Head of caudate nucleus (tissue), 42 donors: Measurements from ENCODE around the gene ZFX.

Experiments
- DNase-seq, 42 donors: peaks; one replicate each; pipeline versions ENCODE4 v3.0.0 to v3.0.0-alpha.2; 2020 to 2021; ENCODE audit warnings: mixed read lengths in 7 of 42
- intact Hi-C: fragments of 100-400 bp; cut with DNase I; formaldehyde crosslinking; loops from one replicate; pipeline ENCODE4 v1.15.0; 2022

Gene ZFX

GRCh38 chrX:24225265-24225664, 75.7 kb downstream of the ZFX start:
- DNase-seq = no peak
- intact Hi-C loops = no loop called here

DNA sequence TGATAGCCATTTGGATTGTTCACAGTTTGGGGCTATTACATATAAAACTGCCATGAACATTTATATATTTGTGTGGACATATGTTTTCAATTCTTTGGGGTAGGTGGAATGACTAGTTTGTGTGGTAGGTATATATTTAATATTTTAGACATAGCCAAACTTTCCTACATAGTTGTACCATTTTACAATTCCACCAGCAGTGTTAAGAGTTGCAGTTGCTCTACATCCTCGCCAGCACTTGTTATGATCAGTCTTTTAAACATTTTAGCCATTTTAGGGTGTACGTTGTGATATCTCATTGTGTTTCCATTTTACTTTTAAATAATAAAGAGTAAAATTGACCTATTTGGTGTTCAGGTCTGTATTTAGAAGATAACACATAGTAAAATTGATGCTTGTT, 76.6 kb downstream of the ZFX start:
- intact Hi-C loops = no loop called here
- no peak for DNase-seq

DNA sequence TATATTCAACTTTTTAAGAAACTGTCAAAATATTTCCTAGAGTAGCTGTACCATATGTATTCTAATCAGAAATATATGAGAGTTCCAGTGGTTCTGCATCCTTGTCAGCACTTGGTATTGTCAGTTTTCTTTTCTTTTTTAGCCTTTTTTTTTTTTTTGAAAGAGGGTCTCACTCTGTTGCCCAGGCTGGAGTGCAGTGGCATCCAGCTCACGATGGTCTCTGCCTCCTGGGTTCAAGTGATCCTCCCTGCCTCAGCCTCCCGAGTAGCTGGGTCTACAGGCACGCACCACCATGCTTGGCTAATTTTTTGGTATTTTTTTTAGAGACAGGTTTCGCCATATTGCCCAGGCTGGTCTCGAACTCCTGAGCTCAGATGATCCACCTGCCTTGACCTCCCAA, 79.1 kb downstream of the ZFX start:
- intact Hi-C loops = no loop called here
- DNase-seq = no peak

DNA sequence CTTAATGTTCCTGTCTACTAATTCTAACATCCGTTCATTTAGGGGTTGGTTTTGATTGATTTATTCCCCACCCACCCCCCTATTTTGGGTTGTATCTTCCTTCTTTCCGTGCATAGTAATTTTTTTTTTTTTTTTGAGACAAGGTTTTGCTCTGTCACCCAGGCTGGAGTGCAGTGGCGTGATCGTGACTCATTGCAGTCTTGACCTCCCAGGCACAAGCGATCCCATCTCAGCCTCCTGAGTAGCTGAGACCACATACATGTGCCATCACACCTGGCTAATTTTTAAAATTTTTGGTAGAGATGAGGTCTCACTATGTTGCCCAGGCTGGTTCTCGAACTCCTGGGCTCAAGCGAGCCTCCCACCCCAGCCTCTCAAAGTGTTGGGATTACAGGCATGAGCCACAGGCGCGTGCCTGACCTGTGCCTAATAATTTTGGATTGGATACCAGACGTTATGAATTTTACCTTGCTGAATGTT, 79.9 kb downstream of the ZFX start:
- intact Hi-C loops = no loop called here
- DNase-seq = no peak

- intact Hi-C loops = loop anchor here (10.0 kb wide), 1 partner anchor 75 kb away; no protein-coding TSS in a partner anchor
- DNase-seq = no peak
Observed at GRCh38 chrX:24229976-24230375, 80.4 kb downstream of the ZFX start.

GRCh38 chrX:24231131-24231540, 81.6 kb downstream of the ZFX start:
- DNase-seq = peak in 10 of 42 donors; percentile 8 to 54 (median 26)
- intact Hi-C loops = loop anchor here (10.0 kb wide), 1 partner anchor 76 kb away; no protein-coding TSS in a partner anchor

DNA sequence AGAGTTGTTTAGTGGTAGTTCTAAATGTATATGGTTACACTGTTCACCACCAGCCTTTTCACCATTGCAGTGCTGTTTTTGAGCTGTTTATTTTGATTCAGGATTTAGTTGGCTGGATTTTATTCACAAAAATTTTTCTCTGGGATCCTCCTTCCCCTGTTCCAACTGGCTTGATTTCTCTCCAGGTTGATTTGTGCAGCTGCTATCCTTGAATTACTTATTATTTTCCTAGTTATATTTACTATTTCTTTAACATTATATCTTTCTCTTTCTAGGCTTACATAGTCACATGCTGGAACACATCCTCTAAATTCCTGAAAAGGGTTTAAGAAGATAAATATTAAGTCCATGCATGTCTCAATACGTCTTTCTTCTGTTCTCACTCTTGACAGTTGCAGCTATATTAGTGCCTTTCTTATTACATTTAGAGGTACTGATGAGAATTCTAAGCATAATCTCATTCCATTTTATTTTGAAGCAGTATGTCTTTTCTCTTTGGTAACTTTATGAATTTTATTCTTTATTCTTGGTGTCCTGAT, 82.2 kb downstream of the ZFX start:
- DNase-seq = no peak
- intact Hi-C loops = loop anchor here (10.0 kb wide), 1 partner anchor 77 kb away; no protein-coding TSS in a partner anchor

- intact Hi-C loops = loop anchor here (10.0 kb wide), 1 partner anchor 78 kb away; no protein-coding TSS in a partner anchor
- DNase-seq = no peak
Observed at GRCh38 chrX:24232796-24233195, 83.3 kb downstream of the ZFX start.

GRCh38 chrX:24235084-24235710, 85.7 kb downstream of the ZFX start:
- no peak for DNase-seq
- intact Hi-C loops = loop anchor here (10.0 kb wide), 1 partner anchor 80 kb away; no protein-coding TSS in a partner anchor

DNA sequence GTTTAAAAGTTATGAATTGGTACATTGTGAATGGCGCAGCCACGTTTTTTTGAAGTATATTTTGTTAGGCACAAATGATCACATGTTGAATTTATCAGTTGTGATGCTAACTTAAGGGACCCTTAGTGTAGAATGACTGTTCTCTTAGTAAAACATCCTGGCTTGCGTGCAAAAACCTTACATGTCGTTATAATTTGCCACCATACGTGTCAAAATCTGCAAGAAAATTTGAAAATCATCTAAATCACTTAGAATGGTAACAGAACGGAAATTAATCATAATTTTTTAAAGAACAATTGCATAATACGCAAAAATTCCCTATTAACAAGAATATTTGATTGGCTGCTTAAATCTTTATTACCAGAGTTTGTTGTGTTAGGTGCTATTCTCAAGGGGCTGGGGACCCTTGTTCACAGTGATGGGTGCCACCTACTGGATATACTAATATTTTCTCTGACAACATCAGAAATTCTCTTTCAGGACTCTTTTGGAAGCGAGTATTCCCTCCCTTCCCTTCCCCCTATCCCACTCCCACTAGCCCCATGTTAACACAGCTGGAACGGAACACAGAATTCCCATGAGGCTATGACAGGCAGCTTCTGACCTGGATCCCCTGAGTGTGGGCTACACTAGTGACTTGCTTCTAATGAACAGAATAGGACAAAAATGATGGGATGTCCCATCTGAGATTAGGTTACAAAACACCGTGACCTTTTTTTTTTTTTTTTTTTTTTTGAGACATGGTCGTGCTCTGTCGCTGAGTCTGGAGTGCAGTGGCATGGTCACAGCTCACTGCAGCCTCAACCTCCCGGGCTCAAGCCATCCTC, 92.5 kb downstream of the ZFX start:
- intact Hi-C loops = no loop called here
- DNase-seq = peak in 11 of 42 donors; percentile 3 to 43 (median 19)

DNA sequence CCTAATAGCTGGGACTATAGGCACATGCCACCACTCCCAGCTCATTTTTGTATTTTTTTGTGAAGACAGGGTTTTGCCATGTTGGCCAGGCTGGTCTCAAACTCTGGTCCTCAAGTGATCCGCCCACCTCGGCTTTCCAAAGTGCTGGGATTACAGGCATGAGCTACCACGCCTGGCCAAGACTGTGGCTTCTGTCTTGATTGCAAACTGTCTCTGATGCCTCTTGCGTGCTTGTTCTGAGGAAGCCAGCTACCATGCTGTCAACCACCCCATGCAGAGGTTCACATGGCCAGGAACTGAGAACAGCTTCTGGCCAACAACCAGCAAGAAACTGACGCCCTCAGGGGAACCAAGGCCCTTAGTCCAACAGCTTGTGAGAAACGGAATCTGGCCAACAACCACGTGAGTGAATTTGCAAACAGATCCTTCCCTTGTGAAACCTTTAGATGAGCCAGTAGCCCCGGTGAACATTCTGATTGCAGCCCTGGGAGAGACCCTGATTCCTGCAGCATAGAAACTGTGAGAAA, 93.2 kb downstream of the ZFX start:
- intact Hi-C loops = no loop called here
- peak in 25 of 42 donors; percentile 2 to 55 (median 19) for DNase-seq

- intact Hi-C loops = no loop called here
- no peak for DNase-seq
Observed at GRCh38 chrX:24243188-24243587, 93.7 kb downstream of the ZFX start.

GRCh38 chrX:24243692-24244091, 94.2 kb downstream of the ZFX start:
- intact Hi-C loops = no loop called here
- DNase-seq = no peak

- intact Hi-C loops = no loop called here
- DNase-seq = no peak
Observed at GRCh38 chrX:24245202-24245601, 95.7 kb downstream of the ZFX start.

- no peak for DNase-seq
- intact Hi-C loops = no loop called here
Observed at GRCh38 chrX:24248042-24248441, 98.5 kb downstream of the ZFX start.

DNA sequence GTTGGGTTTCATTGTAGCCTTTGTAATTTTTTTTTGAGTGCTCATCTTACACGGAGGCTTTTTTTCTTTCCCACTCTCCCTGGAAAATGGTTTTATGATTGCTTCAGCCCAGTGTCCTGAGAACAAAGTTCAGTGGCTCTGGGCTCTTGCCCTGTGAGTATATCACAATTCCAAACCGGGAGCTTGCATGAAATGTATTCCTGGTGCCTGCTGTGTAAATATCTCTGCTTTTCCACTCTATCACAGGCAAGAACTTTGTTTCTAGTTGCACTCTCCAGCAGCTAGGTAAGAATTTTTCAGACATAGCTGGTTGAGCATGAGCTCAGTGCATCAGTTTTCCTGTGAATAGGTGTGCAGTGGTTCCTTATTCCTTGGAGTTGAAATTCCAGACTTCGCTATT, 103.5 kb downstream of the ZFX start:
- DNase-seq = no peak
- intact Hi-C loops = no loop called here

- intact Hi-C loops = no loop called here
- no peak for DNase-seq
Observed at GRCh38 chrX:24253469-24253868, 103.9 kb downstream of the ZFX start.

DNA sequence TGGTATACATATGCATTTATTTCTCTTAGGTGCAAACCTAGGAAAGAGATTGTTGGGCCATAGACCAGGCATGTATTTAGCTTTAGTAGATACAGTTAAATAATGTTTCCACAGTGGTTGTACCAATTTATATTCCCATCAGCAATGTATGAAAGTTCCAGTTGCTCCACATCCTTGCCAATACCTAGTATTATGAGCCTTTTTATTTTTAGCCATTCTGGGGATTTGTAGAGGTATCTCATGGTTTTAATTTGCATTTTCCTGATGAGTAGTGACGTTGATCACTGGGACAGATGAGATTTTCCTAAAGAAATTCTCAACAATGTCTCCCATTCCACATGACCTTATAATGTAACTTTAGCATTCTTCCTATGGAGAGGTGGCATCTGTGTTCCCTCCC, 107.5 kb downstream of the ZFX start:
- intact Hi-C loops = no loop called here
- DNase-seq = no peak

- DNase-seq = peak in 29 of 42 donors; percentile 1 to 65 (median 34)
- intact Hi-C loops = no loop called here
Observed at GRCh38 chrX:24259544-24260240, 110.2 kb downstream of the ZFX start.
